Measurements from ENCODE around the gene PURA.

DNA sequence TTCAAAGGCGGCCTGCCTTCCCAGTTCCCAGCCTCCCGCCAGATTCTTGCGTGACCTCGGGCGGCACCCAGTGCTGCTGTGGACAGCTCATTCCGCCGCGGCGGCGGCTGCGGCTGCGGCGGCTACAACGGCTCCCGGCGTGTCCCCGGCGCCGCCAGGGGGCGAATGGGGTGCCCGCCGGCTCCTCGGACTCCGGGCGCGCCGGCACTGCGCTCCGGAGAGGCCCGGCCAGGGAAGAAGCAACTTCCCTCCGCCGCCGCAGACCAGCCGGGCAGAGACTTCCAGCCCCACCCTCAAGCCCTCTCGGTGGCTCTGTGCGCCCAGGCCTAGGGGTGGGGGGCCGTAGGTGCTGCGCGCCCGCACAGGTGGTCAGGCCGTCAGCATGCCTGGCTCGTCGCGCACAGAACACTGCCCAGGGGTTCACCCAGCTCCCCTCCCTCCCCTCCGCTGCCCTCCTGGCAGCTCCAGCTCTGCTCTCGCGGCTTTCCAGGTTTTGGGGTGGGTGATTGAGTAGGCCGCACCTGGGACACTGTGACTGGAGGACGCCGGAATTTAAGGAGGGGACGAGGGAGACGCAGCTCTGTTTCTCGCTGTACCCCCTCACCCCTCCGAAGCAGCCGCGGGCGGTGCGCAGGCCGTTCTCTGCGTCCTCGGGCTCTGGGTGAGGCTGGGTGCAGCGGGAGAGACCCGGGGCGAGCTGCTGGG, 32.1 kb downstream of the PURA start:
- TF ChIP-seq, protein P1, sequence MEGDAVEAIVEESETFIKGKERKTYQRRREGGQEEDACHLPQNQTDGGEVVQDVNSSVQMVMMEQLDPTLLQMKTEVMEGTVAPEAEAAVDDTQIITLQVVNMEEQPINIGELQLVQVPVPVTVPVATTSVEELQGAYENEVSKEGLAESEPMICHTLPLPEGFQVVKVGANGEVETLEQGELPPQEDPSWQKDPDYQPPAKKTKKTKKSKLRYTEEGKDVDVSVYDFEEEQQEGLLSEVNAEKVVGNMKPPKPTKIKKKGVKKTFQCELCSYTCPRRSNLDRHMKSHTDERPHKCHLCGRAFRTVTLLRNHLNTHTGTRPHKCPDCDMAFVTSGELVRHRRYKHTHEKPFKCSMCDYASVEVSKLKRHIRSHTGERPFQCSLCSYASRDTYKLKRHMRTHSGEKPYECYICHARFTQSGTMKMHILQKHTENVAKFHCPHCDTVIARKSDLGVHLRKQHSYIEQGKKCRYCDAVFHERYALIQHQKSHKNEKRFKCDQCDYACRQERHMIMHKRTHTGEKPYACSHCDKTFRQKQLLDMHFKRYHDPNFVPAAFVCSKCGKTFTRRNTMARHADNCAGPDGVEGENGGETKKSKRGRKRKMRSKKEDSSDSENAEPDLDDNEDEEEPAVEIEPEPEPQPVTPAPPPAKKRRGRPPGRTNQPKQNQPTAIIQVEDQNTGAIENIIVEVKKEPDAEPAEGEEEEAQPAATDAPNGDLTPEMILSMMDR (tag by site-specific recombination; IDR thresholded peaks at IDR 0.05), result no peak
- TF ChIP-seq PRDM10 (tag by site-specific recombination; IDR thresholded peaks at IDR 0.05) (no peak), ZNF148 (tag by site-specific recombination; IDR thresholded peaks at IDR 0.05; ENCODE audit: borderline replicate concordance) (no peak), ZNF274 (IDR thresholded peaks at IDR 0.05; ENCODE audit: low read length) (no peak), ZNF274 (tag by site-specific recombination; IDR thresholded peaks at IDR 0.05; ENCODE audit: borderline replicate concordance) (no peak), ZNF621 (tag by site-specific recombination; IDR thresholded peaks at IDR 0.05) (no peak)
